NCI-H2227 (cell line): ENCODE data around the gene CIBAR2.

ENCODE experiments used
- DNase-seq: peaks from one replicate; lab custom pipeline; 2025; ENCODE audit not compliant: unreplicated experiment; lab: John Stamatoyannopoulos, UW

The CIBAR2 gene

DNA sequence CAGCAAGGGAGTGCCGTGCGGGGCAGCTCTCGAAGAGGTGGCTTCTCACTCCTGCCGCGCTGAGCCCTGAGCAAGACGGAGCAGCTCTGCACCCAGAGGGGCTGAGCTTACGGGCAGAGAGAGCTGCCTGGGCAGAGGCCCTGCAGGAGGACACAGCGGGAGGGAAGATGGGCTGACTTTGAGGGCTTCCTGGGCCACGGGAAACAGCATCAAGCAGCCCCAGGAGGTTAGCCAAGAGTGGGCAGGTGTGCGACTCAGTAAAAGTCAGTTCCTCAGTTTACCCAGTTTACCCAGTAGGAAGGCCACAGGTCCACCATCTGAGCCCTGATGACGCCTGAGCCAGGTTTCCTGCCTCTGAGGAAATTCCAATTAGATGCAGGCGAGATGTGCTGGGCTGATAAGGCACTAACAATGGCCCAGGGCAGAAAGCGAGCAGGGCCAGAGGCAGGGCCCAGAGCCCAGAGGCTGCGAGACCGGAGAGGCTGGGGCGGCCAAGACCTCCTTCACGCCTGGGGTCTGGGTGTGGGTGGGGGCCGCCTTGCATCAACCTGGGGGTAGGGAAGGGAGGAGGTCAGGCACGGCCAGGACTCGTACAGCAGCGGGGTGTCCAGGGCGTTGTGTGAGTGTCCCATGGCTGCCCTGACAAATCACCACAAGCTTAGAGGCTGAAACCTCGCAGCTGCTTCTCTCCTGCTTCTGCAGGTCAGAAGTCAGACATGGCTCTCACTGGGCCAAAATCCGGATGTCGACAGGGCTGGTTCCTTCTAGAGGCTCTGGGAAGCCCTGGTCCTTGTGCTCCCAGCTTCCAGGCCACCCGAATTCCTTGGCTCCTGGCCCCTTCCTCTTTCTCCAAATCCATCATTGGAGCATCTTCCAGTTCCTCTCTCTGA, 32.0 kb upstream of the CIBAR2 start:
- DNase-seq, result no peak

DNA sequence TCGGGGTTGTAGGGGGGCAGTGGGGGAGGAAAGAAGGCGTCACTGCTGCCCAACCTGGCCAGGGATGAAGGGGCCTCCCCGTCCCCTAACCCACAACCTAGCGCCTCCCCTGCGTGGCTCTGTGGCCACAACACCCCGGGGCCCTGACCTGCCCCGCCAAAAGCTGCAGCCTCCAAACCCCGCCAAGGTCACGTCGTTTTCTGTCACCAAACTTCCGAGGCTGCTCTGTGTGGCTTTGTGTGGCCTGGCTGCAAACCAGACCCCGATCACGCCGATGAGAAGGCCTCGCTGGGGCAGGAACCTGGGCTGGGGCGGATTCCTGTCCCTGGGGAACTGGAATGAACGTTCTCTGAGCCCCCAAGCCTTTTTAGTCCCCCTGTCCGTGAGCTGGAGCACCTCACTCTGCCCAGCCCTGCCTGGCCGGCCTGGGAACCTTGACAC, 30.5 kb upstream of the CIBAR2 start:
- no peak for DNase-seq

DNA sequence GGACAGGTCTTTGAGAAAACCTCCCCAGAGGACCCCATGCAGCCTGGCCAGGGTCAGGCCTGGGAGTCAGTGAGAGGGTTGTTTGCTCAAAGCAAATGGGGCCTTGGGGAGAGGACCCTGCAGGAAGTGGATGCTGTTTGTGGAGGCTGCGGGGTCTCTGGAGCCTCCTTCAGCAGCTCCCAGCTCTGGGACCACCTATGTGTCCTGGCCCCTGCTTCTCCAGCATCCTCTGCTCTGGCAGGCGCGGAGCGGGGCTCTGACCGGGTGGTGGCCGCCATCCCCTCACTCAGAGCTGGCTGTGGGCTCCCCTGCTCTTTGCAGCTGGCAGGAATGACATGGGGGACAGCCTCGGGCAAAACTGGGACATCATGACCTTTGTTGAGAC, 29.8 kb upstream of the CIBAR2 start:
- no peak for DNase-seq

DNA sequence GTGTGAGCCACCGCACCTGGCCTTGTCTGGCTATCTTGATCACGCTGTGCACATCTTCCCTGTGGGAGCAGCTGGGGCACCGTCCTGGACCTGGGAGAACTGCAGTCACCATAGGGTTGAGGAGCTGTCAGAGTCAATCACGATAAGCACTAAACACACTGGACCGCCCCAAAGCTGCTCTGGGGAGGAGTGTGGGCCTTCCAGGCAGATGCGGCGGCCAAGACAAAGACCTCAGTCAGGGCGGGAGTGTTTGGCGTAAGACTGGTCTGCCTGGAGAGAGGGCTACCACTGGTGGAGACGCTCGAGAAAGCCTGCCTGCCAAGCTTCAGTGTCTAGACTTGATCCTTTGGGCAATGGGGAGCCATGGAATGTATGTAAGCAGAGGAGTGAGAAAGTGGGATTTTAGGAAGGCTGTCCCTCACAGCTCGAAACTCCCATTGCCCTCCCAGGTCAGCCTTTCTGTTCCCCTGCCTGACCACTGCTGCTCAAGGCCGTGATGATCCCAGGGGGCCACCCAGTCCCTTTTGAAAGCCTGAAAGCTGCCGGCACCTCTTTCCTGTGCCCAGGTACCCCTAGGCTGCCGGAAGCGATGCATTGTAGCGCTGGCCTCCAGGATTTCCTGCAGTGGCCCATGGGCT, 29.3 kb upstream of the CIBAR2 start:
- no peak for DNase-seq

DNA sequence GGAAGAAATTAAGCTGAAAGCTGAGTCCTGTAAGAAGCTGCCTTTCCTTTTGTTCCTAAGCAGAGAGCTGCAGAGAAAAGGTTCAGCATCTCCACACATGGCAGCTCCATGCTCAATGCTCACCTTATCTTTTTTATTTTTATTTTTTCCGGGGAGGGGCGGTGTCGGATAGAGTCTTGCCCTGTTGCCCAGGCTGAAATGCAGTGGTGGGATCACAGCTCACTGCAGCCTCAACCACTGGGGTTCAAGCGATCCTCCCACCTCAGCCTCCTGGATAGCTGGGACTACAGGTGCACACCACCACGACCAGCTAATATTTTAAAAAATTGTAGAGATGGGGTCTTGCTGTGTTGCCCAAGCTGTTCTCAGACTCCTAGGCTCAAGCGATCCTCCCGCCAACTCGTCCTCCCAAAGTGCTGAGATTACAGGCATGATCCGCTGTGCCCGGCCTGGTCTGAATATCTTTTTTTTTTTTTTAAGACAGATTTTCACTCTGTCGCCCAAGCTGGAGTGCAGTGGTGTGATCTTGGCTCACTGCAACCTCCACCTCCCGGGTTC, 28.3 kb upstream of the CIBAR2 start:
- no peak for DNase-seq

DNA sequence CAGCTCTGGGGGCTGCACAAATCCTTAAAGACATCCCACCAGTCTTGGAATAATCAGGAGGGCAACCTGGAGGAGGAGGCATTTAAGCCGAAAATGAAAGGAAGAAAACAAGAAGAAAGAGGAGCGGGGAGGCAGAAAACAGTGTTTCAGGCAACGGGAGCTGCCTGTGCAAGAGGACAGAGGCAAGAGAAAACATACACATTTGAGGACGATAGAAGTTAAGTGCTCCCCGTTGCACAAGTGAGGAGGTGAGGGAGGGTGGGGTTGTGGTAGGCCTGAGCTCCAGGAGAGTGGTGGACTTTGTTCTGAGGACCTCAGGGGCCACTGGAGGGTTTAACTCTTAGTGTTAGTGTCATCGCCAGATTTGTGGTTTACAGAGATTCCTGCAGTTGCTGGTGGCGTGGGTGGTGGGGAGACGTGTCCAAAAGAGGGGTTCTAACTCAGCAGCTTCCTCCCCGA, 27.6 kb upstream of the CIBAR2 start:
- DNase-seq, result no peak

DNA sequence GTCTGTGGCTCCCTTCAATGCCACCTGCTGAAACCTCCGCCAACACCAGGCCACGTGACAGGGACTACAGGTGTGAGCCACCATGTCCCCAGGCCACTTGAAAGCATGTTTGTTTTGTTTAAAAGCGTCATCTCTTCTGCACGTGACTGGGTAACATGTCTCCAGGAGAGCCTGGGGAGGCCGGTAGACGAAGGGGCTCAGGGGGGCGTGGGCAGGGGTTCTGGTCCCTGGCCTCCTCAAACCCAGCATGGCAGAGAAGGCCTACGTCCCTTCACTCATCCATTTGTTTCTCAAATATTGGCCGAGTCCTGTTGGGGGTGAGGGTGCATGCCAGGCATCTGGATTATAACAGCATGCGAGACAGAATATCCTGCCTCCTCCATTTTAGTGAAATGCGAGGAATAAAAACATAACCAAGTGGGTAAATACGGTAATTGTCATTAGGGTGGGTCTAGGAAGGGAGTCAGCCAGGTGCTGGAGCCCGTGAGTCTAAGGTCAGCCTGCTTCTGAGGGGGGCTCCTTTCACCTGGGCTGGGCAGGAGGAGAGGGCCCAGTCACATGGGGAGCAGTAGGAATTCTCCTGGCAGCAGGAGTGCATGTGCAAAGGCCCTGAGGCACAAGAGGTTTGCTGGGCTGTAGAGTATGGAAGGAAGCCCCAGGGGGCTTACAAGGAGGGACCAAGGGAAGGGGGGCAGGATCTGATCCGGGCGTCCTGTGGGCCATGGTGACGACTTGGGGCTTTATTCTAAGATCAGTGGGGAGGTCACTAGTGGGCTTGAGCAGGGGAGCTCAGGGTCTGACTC, 26.8 kb upstream of the CIBAR2 start:
- DNase-seq, result no peak

DNA sequence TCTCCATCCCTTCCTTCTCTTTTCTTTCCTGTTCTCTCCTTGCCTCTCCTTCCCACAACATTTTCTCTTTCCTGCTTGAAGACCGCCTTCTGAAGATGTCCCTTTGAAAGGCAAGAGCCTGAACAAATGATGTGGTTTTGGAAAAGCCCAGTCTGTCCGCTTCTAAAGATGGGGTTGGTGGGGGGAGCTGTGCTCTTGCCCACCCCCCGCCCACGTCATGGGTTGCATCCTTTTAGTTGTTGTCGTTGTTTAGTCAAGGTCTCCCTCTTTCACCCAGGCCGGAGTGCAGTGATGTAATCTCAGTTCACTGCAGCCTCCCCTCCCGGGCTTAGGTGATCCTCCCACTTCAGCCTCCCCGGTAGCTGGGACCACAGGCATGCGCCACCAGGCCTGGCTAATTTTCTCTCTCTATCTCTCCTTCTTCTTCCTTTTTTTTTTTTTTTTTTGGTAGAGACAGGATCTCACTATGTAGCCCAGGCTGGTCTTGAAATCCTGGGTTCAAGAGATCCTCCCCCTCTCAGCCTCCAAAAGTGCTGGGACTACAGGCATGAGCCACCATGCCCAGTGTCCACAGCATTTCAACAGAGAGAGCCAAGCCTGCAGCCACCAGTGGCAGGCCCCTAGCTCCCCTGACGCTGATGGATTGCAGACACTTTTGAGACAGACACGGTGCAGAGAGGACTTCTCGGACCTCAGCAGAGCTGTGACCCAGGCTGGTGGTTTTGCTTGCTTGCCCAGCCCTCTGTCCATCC, 26.0 kb upstream of the CIBAR2 start:
- DNase-seq, result no peak

DNA sequence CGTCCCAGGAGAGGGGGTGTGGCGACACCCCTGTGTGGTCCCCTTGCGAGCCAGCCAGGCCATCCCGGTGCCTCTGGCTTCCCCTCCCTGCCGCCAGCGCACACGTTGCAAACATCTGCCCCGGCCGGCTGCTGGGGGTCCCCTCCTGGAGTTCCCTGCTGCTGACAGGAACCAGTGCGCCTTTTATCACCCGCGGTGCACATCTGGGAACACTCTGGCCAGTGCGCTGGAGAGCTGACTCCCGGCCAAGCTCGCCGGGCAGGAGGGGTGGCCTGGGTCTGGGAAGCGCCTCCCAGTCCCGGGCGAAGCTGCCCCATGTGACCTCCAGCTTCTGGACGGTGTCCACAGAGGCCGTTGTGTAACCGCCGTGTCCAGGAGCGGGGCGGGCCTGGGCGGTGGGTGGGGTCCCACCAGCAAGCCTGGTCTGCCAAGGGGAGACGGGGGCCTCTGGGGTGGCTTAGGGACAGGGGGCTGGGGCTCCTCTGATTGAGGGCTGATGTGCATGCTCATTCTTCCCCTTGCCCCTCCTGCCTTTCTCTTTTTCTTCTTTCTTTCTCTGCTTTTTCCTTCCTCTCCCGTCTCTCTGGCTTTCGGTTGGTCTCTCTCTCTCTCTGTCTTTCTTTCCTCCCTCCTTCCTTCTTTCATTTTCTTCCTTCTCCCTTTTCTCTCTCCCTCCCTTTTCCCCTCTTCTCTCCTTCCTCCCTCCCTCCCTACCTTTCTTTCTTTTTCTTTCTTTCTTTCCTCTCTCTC, 25.2 kb upstream of the CIBAR2 start:
- no peak for DNase-seq

DNA sequence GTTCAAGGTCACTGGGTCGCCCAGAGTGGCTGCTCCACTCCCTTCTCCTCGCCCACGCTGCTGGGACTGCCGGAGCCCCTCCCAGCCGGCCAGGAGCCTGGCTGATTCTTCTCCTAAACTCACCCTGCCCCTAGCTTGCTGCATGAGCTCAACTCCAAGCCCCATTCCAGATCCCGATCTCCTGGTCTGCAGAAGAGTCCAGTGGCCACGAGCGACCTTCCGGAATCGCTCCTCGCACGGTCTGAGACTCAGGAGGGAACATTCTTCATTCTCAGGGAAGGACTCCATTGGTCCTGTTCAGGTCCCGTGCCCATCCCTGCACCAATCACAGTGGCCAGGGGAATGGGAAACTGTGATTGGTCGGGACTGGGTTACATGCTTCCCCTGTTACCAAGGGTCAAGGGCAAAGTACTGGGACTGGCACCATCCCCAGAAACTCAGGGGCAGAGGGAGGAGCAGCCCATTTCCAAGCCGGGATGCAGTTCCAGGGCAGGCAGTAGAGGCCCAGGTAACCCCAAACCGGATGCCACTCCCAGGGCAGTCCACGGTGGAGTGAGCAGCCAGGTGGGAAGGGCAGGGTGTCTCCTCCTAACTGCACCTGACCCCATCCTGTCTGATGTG, 24.5 kb upstream of the CIBAR2 start:
- no peak for DNase-seq

DNA sequence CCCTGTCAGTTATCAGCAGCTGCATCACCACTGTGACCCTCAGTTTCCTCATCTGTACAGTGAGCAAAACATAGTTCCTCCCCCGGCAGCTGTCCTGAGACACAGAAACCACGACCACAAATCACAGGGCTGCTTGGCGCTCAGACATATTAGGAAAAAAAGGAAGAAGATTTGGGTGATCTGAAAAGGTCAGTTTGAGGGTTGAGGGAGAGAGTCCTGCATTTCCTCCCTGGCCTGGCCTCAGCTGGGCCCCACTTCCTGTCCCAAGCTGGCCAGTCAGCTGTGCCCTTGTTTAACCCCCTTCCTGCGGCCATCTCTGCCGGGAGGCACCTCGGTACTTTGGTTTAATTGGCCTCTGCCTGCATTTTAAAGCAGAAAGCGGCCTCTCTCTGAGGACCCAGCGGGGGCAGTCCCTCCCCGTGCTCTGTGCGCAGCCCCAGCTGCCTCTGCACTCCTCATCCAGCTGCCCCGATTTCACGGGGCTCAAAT, 24.0 kb upstream of the CIBAR2 start:
- peak; percentile 16 for DNase-seq

DNA sequence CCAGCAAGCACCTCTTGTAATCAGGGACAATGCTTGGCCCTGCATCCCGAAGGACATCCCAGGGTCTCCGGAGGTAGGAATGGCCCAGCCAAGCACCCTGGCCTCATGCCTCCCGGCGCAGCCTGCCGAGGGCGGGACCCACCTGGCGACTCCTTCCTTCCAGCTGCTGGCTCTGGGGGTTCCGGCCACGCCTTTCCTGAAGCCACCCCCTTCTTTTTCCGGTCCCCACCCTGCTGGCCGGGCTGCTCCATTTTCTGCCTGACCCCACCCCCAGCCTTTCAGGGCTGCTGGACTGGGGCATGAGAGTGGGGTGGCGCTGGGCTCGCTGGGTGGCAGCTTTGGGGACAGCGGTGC, 22.5 kb upstream of the CIBAR2 start:
- no peak for DNase-seq

DNA sequence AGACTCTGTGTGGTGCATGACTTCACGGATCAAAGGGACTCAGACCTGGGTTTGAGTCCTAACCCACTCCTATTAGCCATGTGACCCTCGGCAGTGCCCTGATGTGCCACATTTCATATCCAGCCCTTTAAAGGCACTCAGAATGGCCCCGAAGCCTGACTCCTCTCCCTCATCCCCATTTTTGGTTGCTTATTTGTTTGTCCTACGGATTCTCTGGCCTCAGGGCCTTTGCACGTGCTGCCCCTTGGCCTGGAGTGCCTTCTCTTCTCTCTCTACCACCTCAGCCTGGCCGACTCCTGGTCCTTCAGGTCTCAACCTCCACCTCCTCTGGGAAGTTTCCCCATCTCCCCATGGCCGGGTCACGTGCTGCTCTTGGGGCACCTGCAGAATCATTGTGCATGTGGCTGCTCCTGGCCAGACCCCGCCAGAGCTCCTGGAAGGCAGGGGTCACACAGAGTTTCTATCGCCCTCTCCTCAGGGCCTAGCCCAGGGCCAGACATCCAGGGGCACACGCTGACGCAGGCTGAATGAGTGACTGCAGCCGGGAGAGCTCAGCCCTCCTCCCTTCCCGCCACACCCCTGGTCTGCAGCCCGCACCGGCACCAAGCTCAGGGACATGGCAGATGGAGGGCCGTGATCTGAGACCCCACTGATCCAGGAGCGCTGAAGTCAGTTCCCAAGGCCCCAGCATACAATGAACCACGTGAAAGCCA, 22.0 kb upstream of the CIBAR2 start:
- no peak for DNase-seq

DNA sequence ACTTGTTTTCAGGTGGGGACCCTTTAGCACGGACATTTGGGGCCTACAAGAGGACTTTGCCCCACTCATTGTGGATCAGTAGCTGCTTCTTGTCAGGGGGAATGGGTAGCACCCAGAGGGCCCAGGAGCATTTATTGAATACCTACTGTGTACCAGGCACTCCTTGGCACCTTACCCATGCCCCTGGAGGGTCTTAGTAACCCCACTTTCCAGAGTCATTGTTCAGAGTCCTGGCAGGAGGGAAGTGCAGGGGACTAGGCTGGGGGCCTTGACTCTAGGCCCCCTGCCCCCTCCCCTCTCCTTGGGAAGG, 21.0 kb upstream of the CIBAR2 start:
- no peak for DNase-seq

DNA sequence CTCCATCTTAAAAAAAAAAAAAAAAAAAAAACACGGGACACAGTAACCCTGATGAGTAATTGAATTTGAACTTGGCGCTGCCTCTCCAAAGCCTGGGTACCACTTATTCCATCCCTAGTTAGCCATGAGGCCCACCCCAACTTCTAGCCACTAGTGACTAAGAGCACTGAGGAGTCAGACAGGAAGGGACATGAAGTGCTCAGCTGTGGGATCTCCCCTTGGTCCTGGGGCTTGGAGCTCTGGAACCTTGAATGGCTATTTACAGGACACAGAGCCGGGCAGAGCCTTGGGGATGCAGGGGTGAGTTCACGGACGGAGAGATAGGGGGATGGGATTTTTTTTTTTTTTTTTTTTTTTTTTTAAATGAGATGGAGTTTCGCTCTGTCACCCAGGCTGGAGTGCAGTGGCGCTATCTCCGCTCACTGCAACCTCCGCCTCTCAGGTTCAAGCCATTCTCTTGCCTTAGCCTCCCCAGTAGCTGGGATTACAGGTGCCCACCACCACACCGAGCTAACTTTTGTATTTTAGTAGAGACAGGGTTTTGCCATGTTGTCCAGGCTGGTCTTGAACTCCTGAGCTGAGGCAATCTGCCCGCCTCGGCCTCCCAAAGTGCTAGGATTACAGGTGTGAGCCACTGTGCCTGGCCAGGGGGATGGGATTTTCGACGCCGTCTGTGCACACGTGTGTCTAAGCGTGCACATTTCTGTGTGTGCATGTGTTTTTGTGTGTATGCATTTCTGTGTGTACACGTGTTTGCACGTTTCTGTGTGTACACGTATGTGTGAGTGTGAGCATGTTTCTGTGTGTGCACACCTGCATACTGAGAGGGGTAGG, 20.4 kb upstream of the CIBAR2 start:
- DNase-seq, result no peak

DNA sequence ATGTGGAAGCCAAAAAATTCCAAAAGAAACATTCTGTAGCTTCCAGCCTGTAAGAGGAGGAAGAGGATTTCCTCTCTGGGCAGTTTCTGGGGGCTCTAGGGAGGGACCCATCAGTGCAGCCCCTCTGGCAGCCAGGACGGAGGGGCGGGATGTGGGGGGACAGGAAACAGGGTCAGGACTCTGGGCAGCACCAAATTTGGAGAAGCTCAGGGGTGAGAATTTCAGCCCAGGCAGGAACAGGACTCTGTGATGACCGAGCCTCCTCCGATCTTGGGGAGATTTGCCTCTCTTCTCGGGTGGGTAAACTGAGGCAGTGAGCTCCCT, 18.4 kb upstream of the CIBAR2 start:
- DNase-seq, result no peak

DNA sequence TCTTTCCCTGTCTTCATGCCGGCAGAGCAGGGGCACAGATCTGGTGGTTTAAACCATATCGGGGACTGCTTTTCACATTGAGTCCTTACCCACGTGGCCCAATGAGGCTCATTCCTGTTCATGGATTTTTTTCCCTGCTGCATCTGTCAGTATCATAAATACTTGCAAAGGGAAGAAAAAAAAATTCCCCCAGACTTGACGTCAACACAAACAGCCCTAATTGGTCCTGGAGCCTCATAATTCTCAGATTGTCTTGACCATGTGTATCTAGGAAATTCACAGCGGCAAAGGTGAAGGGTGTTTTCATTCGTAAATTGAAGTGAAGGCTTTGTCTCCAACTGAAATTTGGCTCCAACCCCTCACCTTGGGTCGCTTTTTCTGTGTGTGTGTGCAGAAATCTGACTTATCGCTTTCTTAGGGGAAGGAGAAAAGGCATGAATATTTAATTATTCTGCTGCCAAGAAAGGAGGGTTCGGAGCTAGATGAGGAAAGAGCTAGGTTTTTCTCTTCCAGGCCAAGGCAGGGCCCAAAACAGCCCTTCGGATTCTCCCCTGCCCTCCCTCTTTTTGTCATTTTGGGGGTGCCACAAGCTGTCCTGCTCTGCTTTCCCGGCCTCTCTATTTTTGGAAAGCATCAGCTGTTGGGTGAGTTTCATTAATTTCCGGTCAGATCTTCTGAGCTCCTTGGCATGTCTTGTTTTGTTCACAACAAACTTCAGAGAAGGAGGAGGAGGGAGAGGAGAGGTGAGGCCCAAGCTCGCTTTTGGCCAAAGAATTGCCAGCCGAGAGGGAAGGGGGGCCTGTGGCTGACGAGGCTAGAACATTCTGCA, 17.8 kb upstream of the CIBAR2 start:
- DNase-seq, result peak; percentile 40
